Heart left ventricle (tissue), 13 donors: ENCODE measurements around the gene PCGF3.

Experiments used
- POLR2A ChIP-seq, 2 donors: fragments of 450-650 bp; IDR thresholded peaks; one replicate each; pipeline ENCODE4 v1.6.1; 2017; ENCODE audit warnings: antibody characterized with exemption in 2 of 2, mild to moderate bottlenecking in 2 of 2, moderate library complexity in 2 of 2
- TF ChIP-seq, protein P1 (sequence below), 12 donors: fragments of 200-600 bp; sonication (generic) in 4 of 12; IDR thresholded peaks; one replicate each; pipeline versions ENCODE4 v1.5.0 to v1.8.0; 2018 to 2022; ENCODE audit warnings: antibody characterized with exemption in 12 of 12, mild to moderate bottlenecking in 5 of 12
- donor health status: ischemic (EF 13 %, LVEDD 7.1; RV severe dilation, severe dysfunction).
- donor health status: DM: no; HTN: yes; CAD: no.
- donor health status: DM: no; HTN: no; CAD: no.
- donor health status: ischemic (EF 25% LVEDD 6.9; RV normal size, moderate dysfunction).
- donor health status: ischemic (EF 25% LVEDD 5.7; RV mildly dilated, moderate dysfunction).
- donor health status: ischemic (EF 35%, LVEDD 5.7; RV mildly dilated, moderate dysfunction).
- donor health status: nonischemic (EF 11% LVEDD 7.7; RV severe dilation, severe dysfunction).
- donor health status: DM: yes; HTN: yes; CAD: no.
- donor health status: PGD.
- donor health status: ischemic (EF 29% LVEDD 5.4; RV normal size, mild dysfunction).
- donor health status: nonischemic (EF 23%, LVEDD 6.1; RV moderate dilation, normal function).

GRCh38 chr4:677431-678293, 28.0 kb upstream of the PCGF3 start:
- TF ChIP-seq, protein P1, sequence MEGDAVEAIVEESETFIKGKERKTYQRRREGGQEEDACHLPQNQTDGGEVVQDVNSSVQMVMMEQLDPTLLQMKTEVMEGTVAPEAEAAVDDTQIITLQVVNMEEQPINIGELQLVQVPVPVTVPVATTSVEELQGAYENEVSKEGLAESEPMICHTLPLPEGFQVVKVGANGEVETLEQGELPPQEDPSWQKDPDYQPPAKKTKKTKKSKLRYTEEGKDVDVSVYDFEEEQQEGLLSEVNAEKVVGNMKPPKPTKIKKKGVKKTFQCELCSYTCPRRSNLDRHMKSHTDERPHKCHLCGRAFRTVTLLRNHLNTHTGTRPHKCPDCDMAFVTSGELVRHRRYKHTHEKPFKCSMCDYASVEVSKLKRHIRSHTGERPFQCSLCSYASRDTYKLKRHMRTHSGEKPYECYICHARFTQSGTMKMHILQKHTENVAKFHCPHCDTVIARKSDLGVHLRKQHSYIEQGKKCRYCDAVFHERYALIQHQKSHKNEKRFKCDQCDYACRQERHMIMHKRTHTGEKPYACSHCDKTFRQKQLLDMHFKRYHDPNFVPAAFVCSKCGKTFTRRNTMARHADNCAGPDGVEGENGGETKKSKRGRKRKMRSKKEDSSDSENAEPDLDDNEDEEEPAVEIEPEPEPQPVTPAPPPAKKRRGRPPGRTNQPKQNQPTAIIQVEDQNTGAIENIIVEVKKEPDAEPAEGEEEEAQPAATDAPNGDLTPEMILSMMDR (IDR thresholded peaks at IDR 0.05): no peak
- no peak for TF ChIP-seq POLR2A (IDR thresholded peaks at IDR 0.05)
